Measurements from ENCODE around the gene PRSS21.

Gene PRSS21

GRCh38 chr16:2856061-2856670 is 39.1 kb downstream of the PRSS21 start:
- TF ChIP-seq CTCF (IDR thresholded peaks at IDR 0.05) = no peak
- H3K4me1 ChIP-seq (ENCODE audit: control insufficient read depth in 1 of 2, insufficient read depth in 1 of 2, low read depth in 1 of 2, low read length in 1 of 2) = peaks cover 0 to 9% of the 10 kb centered on the region in 2 experiments
- H3K9me3 ChIP-seq = peaks cover 5% of the 10 kb centered on the region
- H3K27ac ChIP-seq = no peak overlapping the region
- peaks cover 83% of the 10 kb centered on the region for H3K27me3 ChIP-seq
- no peak overlapping the region for H3K4me3 ChIP-seq (ENCODE audit: low read depth in 1 of 2, low read length in 1 of 2)
- H3K36me3 ChIP-seq = no peaks in the 10 kb centered on the region

- no peak for TF ChIP-seq CTCF (IDR thresholded peaks at IDR 0.05)
- Histone ChIP-seq H3K9me3 (peaks cover 5% of the 10 kb centered on the region), H3K27ac (no peak overlapping the region), H3K4me1 (ENCODE audit: control insufficient read depth in 1 of 2, insufficient read depth in 1 of 2, low read depth in 1 of 2, low read length in 1 of 2) (peaks cover 0 to 9% of the 10 kb centered on the region in 2 experiments), H3K4me3 (ENCODE audit: low read depth in 1 of 2, low read length in 1 of 2) (no peak overlapping the region), H3K36me3 (no peaks in the 10 kb centered on the region), H3K27me3 (peaks cover 80% of the 10 kb centered on the region)
Measured at GRCh38 chr16:2856686-2857450, 39.8 kb downstream of the PRSS21 start.

- H3K27ac ChIP-seq = no peak within 1 kb of the TSS
- no peak for TF ChIP-seq CTCF (IDR thresholded peaks at IDR 0.05)
- peaks cover 73% of the 10 kb centered on the region for H3K27me3 ChIP-seq
- H3K36me3 ChIP-seq = no peaks in the 10 kb centered on the region
- H3K9me3 ChIP-seq = peaks cover 5% of the 10 kb centered on the region
- peaks cover 0 to 9% of the 10 kb centered on the region in 2 experiments for H3K4me1 ChIP-seq (ENCODE audit: control insufficient read depth in 1 of 2, insufficient read depth in 1 of 2, low read depth in 1 of 2, low read length in 1 of 2)
- H3K4me3 ChIP-seq (ENCODE audit: low read depth in 1 of 2, low read length in 1 of 2) = no peak within 1 kb of the TSS
Measured at GRCh38 chr16:2857451-2858244, 40.6 kb downstream of the PRSS21 start, which contains the start of gene PRSS22. Gene PRSS22 (minus strand): TSS chr16:2858170. CDS start chr16:2858104, 66 bp downstream.

- Histone ChIP-seq H3K4me1 (ENCODE audit: control insufficient read depth in 1 of 2, insufficient read depth in 1 of 2, low read depth in 1 of 2, low read length in 1 of 2) (peaks cover 0 to 9% of the 10 kb centered on the region in 2 experiments), H3K27me3 (peaks cover 69% of the 10 kb centered on the region), H3K36me3 (no peaks in the 10 kb centered on the region), H3K4me3 (ENCODE audit: low read depth in 1 of 2, low read length in 1 of 2) (no peak overlapping the region), H3K27ac (no peak overlapping the region), H3K9me3 (peaks cover 5% of the 10 kb centered on the region)
- no peak for TF ChIP-seq CTCF (IDR thresholded peaks at IDR 0.05)
Measured at GRCh38 chr16:2858245-2859025, 41.4 kb downstream of the PRSS21 start.

GRCh38 chr16:2859686-2860265 is 42.7 kb downstream of the PRSS21 start:
- no peak for TF ChIP-seq CTCF (IDR thresholded peaks at IDR 0.05)
- H3K9me3 ChIP-seq = peaks cover 2% of the 10 kb centered on the region
- H3K36me3 ChIP-seq = no peaks in the 10 kb centered on the region
- H3K4me3 ChIP-seq (ENCODE audit: low read depth in 1 of 2, low read length in 1 of 2) = no peak overlapping the region
- H3K27ac ChIP-seq = no peak overlapping the region
- peaks cover 0 to 9% of the 10 kb centered on the region in 2 experiments for H3K4me1 ChIP-seq (ENCODE audit: control insufficient read depth in 1 of 2, insufficient read depth in 1 of 2, low read depth in 1 of 2, low read length in 1 of 2)
- H3K27me3 ChIP-seq = peaks cover 73% of the 10 kb centered on the region
